GM19324 (cell line): ENCODE measurements around the gene ACAD11.
"Not testable (repeated sequence)": the region's sequence is repeated elsewhere in the genome, so short reads cannot be mapped to it uniquely, and the experiment has no call there.

Experiments used
- ATAC-seq: cut with Tn5 transposase; IDR thresholded peaks from one replicate; pipeline ENCODE4 v1.9.1; 2021; ENCODE audit warnings: mild to moderate bottlenecking, moderate library complexity; ENCODE audit not compliant: unreplicated experiment, low FRiP score

ACAD11 gene

DNA sequence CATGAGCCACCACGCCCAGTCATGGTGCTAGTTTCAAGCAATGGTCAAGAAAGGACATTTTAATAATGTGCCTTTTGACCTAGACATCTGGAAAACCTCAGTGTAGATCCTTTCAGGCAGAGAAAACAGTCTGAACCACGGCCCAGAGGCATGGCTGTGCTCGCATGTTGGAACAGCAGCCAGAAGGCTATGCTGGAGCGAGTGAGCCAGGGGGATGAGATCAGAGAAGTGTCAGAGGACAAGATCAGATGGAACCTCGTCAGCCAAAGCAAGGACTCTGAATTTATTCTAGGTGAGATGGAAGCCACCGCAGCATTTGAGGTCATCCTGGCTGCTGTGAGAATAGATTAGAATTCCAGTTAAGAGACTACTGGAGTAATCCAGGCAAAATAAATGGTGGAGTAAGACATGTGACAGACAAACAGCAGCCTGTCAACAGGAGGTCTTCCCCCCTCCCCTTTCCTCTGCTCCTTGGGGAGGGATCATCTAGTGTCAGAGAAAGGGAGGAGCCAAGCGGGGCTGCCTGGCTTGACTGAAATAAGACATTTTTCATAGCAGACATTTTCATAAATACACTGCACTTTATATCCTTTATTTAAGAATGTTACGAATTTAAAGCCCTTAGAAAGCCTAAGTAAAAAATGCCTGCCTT, 103.0 kb downstream of the ACAD11 start:
- ATAC-seq = no peak

DNA sequence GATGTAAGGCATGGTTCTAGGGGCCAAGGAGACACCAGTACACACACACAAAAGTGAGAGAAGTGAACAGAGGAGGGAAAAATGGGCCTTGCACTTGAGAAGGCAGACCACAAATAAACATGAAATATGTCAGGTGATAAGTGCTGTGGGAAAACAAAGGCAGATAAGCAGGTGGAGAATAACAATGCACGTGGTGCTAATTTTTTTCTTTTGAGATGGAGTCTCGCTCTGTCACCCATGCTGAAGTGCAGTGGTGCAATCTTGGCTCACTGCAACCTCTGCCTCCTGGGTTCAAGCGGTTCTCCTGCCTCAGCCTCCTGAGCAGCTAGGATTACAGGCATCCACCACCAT, 103.6 kb downstream of the ACAD11 start:
- ATAC-seq = not testable (repeated sequence)

DNA sequence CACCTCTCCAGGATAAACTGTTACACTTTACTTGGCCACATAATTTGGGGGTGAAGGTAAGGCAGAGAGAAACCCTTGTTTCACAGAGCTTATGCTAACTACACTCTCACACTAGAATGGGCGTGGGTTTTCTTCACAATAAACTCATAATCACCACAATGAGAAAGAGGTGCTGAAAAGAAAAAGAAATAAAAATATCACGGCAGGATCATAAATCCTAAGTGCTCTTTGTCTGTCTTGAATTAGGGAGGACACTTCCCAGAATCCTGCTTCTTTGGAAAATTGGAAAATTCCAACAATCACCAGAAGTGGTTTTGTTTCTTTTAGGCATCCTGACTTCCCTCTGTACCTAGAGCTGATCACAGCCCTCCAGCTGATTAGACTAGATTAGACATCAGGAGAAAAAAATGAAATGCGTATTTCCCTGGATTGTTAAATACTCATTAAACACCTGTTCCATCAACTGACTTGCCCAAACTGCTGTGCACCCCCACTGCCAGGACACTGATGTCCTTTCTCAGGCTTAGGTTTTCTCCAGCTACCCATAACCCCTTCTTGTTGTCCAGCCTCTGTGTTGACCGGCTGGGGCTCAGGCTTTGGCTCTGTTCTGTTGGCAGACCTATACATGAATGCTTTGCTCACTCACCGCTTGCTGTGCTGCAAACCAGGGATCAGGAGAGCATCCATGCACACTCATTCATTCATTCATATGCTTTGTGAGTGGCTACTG, 104.1 kb downstream of the ACAD11 start:
- no peak for ATAC-seq

DNA sequence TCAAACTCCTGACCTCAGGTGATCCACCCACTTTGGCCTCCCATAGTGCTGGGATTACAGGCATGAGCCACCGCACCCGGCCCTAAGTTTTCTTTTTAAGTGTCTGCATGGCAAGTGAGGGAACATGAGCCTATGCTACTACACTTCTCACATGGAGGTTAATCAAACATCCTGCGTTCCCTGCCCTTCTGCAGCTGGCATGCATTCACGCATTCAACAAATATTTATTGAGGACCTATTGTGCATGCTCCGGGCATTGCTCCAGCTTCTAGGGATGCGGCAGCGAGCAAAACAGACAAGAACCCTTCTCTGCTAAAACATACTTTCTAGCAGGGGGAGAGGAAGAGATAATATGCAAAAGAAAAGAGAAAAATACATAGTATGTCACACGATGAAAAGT, 105.2 kb downstream of the ACAD11 start:
- ATAC-seq = no peak

DNA sequence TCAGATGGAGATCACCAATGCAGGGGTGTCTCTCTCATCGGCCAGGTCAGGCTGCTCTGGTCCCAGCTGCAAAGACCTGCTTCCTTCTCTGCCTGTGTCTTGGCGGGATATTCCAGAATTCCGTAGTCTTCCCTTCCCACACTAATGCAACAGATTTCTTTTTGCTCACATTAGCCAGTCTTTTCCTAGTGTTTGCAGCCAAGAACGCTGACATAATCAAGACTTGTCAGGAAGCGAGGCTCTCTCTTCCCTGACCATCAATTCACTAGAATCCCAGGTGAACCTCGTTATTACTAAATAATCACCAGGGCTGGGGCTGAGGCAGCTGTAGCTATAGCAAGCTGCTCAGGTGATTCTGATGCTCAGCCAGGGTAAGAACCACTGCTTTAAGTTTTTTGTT, 105.8 kb downstream of the ACAD11 start:
- no peak for ATAC-seq

DNA sequence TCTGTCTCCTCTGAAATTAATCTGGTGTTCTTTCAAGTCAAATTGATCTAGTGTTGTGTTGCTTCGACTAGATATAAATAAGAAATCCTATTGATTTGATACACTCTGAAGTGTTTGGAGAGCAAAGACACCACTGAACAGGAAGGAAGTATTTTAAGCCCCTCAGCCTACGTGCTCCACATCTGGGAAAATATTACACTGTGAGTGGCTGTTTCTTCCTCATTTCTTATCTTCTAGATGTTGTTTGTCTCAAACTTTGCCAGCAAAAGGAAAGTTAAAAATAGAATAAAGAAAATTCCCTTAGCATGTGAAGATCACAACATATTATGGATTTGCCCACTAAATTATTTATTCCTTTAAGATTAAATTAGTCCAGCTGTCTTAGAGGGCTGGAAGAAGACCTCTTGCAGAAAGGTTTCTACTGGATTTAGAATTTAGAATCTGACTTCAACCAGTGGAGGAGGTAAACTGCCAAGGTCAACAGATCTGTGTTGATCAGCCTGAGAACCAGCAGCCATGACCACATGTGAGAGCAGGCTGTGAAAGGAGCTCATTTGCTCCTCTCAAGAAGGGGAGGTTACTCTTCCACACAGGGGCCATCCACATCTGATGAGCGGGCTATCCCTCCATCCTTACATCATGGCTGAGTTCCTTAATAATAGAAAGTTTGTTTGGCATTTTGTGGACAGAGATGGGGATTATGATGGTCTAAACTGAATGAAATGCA, 108.9 kb downstream of the ACAD11 start:
- no peak for ATAC-seq

DNA sequence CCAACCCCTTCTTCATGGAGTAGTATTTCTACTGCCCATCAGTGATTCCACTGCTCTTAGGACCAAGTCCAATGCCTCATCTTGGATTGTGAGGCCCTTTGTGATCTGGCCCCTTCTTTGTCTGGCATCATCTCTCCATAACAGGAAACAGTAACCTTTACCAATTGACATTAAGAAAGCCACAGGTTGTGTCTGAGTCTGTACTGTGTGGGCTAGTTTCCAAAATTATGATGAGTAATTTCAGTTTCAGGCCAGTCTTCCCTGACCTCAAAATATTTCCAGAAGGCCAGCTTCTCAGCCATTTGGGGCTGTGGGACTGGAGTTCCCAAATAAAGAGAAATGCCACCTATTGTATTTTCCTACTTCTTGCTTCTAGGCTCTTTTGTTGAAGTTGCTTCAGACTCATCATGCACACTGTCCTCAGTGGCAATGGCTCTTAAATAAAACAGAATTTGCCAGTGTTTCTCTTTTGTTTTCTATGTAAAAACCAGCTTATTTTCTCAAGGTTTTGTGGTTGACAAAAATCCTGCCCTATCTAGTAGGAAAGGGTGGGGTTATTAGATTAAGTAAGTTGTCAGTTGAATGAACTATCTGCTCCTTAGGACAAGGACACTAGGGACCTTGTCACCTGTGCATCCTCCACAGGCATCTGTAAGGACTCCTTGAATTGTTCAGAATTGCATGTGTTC, 109.6 kb downstream of the ACAD11 start:
- ATAC-seq = peak; percentile 71

DNA sequence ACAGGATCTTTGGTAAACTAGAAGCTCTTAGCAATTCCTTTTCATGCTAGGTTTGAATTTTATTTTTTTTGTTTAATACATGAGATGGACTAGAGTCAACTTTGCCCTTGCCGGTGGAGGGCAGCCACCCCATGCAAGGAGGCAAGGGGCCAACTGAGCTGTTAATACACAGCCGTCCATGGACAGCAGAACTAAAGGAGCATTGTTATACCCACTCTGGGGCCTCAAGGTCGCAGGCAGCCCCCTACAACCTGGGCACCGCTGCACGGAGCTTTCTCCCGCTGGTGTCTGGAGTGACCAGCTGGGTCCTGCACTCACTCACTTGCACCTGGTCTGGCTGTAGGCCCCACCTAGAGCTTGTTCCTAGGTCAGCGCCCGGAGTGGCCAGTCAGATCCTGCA, 110.4 kb downstream of the ACAD11 start:
- no peak for ATAC-seq

DNA sequence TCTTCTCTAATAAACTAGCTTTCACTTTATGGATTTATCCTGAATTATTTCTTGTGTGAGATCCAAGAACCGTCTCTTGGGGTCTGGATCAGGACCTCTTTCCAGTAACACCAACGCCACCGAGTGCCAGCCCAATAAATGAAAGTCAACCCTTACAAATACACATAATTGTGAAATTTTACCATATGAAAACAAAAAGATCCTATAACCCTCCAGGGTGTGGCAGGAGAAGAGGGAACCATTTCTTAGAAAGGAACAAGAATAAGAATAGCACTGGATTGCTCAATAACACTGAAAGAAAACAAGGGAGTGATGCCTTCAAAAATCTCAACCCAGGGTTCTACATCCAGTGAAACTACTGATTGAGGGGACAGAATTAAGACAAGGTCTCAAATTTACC, 114.1 kb downstream of the ACAD11 start:
- no peak for ATAC-seq

DNA sequence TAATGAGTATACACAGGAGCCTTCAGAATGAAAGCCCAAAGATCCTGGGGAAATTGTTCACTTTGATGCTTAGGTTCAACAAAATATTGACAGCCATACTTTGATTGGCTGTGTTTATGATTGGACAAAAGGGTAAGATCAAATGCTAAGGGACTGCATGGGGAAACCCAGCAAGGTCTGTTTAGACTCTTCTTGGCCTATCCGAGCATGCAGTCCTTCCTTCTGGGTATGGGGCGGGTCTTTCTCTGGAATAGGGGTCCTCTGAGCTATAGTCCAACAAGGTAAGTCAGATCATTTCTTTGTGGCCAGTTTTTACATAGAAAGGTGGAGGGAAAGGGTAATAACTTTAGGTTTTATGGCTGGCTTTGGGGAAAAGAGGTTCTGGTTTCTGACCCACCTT, 115.5 kb downstream of the ACAD11 start:
- ATAC-seq = no peak

DNA sequence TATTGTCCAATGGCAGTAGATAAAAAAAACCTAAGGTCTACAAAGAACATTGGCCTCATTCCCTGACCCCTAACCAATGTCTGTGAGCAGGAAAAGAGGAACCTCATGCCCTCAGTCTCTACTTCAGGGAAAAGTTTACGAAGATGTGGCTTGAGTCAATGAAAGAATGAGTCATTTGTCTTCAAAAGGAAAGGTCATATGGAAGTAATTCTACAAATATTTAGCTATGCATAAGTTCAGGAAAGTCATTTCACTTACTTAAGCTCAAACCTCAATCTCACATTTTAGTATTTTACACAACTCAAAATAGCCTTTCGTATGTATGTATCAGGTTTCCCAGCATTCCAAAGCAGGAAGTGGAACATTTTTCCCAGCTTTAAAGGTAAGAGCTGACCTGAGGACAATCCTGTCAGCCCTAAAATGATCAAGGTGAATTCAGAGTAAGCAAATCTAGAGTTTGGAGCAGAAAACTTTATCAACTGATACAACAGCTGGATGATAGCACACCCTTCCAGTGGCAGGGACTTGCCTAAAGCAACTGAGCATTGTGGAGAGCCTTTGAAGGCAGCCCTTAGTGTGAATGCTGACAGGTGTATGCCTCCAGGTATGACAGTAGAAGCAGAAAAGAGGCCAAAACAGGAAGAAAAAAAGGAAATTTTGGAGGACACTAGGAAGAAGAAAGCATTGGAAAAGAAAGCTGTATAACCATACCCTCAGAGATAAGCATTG, 116.4 kb downstream of the ACAD11 start:
- no peak for ATAC-seq

DNA sequence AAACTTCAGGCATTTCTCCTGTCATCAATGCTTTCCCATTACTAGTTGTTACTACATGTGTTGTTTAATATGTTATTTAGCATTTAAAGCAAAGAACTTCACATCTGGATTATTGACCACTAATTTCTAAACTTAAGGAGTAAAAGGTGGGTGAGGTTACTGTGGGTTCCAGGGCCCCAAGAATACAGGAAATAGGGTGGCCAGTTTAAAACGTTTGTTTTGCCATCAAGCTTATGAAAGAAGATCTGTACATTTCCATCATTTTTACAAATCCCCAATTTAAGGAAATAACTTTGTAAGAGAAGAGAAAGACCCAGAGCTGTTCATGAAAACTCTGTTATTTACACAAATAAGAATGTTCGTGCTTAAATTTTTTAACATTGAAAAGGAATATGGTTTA, 117.0 kb downstream of the ACAD11 start:
- no peak for ATAC-seq

DNA sequence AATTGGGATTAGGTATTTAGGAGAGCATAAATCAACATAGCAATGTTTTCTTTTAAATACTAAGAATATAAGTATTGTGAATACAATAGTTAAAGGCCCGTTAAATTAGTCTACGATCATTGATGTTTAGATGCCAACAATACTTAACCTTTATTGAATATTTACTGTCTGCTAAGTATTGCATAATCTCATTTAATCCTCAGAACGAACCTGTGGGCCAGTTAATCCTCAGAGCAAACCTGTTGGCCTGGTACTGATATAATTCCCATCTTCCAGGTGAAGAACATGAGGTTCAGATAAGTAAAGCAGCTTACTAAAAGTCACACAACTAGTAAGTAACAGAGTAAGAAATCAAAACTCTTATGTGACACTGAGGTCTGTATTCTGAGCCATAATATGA, 119.9 kb downstream of the ACAD11 start:
- ATAC-seq = no peak

DNA sequence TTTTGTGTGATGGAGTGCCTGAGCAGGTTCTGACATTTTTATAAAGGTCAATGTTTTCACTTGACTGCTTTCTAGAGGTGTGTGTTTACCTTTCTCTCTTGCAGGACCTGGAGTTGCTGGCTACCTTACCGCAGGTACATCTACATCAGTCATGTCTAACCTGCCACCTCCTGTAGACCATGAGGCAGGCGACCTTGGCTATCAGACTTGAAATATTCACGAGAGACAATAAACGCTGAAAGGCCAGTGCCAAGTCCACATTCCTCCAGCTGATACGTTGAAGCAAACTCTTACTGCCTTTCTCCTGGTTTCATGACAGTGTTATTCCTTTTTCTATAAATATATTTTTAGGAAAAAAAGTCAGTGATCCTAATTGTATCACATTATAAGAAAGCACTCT, 121.5 kb downstream of the ACAD11 start:
- no peak for ATAC-seq

DNA sequence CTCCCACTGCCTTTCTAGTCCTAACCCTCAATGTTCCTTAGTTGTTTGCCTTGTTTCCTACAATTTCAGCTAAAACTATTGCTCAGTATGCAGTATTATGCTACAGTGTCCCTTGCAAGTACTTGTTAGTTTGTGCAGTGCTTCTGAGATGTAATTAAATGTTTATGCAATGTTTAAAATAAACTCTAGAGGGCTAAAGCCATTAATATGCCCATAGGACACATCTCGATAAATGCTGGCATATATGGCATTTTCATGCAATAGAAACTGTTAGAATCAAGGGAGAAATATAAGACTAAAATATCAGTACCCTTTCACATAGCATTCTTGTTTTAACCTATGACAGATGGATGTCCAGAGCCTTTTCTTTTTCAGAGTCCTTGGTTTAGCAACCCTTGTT, 122.3 kb downstream of the ACAD11 start:
- ATAC-seq = no peak

DNA sequence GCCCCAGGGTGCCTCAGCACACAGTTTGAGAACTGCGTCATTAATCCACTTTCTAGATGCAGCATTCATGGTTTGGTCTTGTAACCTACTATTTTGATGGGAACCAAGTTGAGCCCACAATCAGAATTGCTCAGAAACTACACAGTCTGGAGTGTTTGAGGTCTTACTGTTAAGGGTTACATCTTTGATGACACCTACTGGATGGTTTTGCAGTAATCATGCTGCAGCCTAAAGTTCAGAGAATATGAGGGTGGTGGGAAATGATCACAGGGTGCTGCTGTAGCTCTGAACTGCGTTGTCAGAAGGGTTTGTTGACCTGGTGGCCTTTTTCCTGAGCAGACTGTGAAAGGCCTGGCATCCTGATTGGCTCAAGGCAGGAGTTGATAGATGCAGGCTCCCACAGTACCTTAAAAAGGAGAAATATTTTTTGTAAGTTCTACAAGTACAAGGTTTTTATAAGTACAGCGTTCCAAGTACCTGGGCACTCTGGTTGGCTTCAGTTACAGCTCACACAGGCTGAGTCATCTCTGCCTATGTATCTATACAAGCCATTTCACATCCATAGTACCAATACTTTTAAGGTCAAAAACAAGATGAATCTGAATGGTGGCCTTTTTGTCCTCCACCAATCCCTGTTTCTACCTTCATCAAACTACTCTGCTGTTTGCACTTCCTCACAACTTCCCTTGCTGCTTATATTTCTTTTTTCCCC, 123.0 kb downstream of the ACAD11 start:
- no peak for ATAC-seq

DNA sequence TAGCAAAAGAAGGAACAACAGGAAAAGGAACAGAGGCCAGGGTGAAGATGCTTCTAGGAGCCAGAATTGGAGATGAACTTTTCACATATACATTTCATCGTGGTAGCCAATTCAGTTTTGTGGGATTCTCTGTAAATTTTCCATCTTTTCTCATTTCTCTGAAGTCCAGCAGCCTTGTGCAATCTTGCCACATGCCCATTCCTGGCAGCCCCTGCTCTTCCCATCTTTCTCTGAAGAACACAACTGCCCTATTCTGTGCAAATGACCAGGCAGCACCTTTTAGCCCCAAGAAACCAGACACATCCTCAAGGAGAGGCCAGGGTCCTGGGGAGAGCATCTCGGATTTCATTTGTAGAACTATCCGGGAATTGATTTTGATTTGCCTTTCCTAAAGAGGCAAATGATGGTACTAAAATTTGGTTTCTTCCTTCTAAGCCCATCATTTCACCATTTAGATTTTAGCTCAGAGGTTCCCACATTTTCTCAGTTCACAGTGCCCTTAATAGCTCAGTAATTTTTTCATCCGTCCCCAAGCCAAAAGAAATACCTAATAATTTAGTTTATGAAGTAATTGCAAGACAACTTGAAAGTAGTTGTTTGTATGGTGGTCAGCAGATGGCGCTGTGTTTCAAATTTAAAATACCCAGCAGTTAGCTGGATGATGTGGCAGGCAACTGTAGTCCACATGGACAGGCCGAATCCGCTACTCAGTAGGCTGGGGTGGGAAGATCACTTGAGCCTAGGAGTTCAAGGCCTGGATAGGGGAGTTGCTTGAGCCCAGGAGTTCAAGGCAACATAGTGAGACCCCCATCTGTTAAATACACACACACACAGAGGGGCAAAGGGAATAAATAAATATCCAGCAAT, 123.8 kb downstream of the ACAD11 start:
- no peak for ATAC-seq

DNA sequence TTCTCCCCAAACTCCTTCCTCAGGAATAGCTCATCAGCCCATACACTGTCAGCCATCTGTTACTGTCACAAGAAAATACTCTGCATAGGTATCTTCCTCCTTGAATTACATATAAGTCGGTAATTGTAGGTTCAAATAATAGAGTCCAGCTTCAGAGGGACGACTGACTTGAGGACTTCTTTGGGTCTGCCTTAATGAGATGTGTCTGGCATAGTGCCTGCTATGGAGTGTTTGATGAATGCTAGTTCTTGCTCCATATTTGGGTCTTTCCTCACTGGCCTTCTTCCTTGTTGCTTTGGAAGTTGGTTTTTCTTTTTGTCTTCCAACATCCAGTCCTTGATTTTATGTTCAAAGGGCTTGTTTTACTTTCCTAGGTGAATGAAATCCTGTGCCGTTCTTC, 129.0 kb downstream of the ACAD11 start:
- no peak for ATAC-seq

DNA sequence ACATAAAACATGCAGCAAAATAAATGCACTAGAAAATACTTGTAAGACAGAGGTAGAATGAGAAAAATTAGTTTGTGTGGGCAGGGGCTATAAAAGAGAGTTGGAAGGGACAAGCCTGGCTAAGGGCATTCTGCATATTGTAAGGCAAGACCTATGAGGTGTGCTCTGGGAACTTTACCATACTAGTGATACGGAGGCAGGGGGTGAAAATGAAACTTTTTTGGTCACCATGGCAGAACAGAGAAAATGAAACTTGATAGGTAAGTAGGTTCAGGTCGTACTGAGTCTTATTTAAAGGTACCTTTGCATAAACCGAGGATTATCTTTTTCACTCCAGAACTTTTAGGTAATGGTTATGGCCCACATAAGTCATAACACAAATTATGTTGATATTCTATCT, 137.3 kb downstream of the ACAD11 start:
- peak; percentile 79 for ATAC-seq
